ENCODE results near the gene OSBPL9. TPM values are rescaled to one million over a fixed set of nuclear protein-coding genes. Genes with fewer than 3 reads are reported as not detected.
"Not testable (repeated sequence)": the region's sequence is repeated elsewhere in the genome, so short reads cannot be mapped to it uniquely, and the experiment has no call there.

Gene OSBPL9
- total RNA-seq, 1 donor from 2014 or later = 63.7 TPM

GRCh38 chr1:51644533-51645197, 27.8 kb downstream of the OSBPL9 start:
- DNase-seq (no peak), ATAC-seq (ENCODE audit: low read depth) (no peak)
- H3K27me3 Mint-ChIP-seq = no peaks in the 10 kb centered on the region
- intact Hi-C loops (cut with micrococcal nuclease) = no loop called here
- H3K4me3 Mint-ChIP-seq = no peak overlapping the region
- no peak overlapping the region for H3K27ac Mint-ChIP-seq
- H3K9me3 Mint-ChIP-seq = peaks cover 6% of the 10 kb centered on the region
- H3K36me3 Mint-ChIP-seq (ENCODE audit: low read depth) = peaks cover 17% of the 10 kb centered on the region
- CTCF ChIA-PET = no interaction called here
- H3K4me1 Mint-ChIP-seq = peaks cover 13% of the 10 kb centered on the region
- POLR2A ChIA-PET = interaction anchor here (0.7 kb wide), 1 partner anchor 11 kb away, joined by 9 read pairs; no protein-coding TSS in a partner anchor
- TF ChIP-seq CTCF (IDR thresholded peaks at IDR 0.05) = no peak

DNA sequence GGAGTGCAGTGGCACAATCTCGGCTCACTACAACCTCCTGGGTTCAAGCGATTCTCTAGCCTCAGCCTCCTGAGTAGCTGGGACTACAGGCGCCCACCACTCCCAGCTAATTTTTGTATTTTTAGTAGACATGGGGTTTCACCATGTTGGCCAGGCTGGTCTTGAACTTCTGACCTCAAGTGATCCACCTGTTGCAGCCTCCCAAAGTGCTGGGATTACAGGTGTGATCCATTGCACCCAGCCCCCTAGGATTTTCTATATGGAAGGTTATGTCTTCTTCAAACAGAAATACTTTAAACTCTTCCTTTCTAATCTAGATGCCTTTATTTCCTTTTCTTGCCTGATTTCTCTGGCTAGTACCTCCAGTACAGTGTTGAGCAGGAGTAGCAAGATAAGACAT, 29.7 kb downstream of the OSBPL9 start:
- CTCF ChIA-PET, H3K27me3 Mint-ChIP-seq: not testable (repeated sequence)
- POLR2A ChIA-PET = interaction anchor here (0.6 kb wide), 1 partner anchor 118 kb away, joined by 4 read pairs; no protein-coding TSS in a partner anchor

GRCh38 chr1:51648180-51649109, 31.6 kb downstream of the OSBPL9 start:
- ChIA-PET CTCF (interaction anchor here (0.9 kb wide), 1 partner anchor 129 kb away, joined by 3 read pairs; no protein-coding TSS in a partner anchor), POLR2A (interaction anchor here (0.5 kb wide), 1 partner anchor 12 kb away, joined by 4 read pairs; no protein-coding TSS in a partner anchor)
- peaks cover 6% of the 10 kb centered on the region for H3K9me3 Mint-ChIP-seq
- intact Hi-C loops (cut with micrococcal nuclease) = no loop called here
- peaks cover 7% of the 10 kb centered on the region for H3K4me1 Mint-ChIP-seq
- no peaks in the 10 kb centered on the region for H3K27me3 Mint-ChIP-seq
- ATAC-seq (ENCODE audit: low read depth) = no peak
- H3K4me3 Mint-ChIP-seq = no peak overlapping the region
- TF ChIP-seq CTCF (IDR thresholded peaks at IDR 0.05) = no peak
- no peak for DNase-seq
- no peak overlapping the region for H3K27ac Mint-ChIP-seq
- peaks cover 25% of the 10 kb centered on the region for H3K36me3 Mint-ChIP-seq (ENCODE audit: low read depth)

More for the DNA sequence above, 29.7 kb downstream of the OSBPL9 start:
- intact Hi-C loops (cut with micrococcal nuclease); H3K9me3 Mint-ChIP-seq; H3K27ac Mint-ChIP-seq; DNase-seq; H3K4me3 Mint-ChIP-seq; ATAC-seq (ENCODE audit: low read depth): not testable (repeated sequence)
- Mint-ChIP-seq H3K36me3 (ENCODE audit: low read depth) (peaks cover 18% of the 10 kb centered on the region), H3K4me1 (peaks cover 13% of the 10 kb centered on the region)

- POLR2A ChIA-PET = no interaction called here
- no peak overlapping the region for H3K27ac Mint-ChIP-seq
Observed at GRCh38 chr1:51649593-51650091, 32.8 kb downstream of the OSBPL9 start.

DNA sequence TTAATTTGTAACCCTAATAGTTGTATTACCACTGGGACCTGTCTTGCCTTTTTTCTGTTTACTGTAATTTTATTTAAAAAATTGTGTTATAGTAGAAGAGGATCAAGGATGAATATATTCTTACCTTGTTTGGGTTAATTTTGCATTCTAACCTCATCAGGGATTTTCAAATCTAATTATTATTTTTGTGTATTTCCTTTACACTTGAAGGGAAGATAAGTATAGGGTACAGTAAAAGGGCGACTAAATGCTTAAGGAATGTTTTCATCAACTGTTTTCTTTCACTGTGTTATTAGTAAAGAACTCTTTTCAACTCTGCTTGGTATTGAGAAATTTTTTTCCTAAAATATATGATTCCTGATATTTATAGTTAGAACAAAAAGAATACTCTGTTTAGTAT, 33.3 kb downstream of the OSBPL9 start:
- ATAC-seq (ENCODE audit: low read depth) = no peak
- no peak overlapping the region for H3K27ac Mint-ChIP-seq
- ChIA-PET POLR2A (no interaction called here), CTCF (no interaction called here)
- DNase-seq = no peak
- TF ChIP-seq CTCF (IDR thresholded peaks at IDR 0.05) = no peak
- no peaks in the 10 kb centered on the region for H3K27me3 Mint-ChIP-seq
- H3K4me1 Mint-ChIP-seq = peaks cover 5% of the 10 kb centered on the region
- H3K9me3 Mint-ChIP-seq = peaks cover 6% of the 10 kb centered on the region
- H3K36me3 Mint-ChIP-seq (ENCODE audit: low read depth) = peaks cover 28% of the 10 kb centered on the region
- no peak overlapping the region for H3K4me3 Mint-ChIP-seq
- intact Hi-C loops (cut with micrococcal nuclease) = no loop called here

More at GRCh38 chr1:51649593-51650091, 32.8 kb downstream of the OSBPL9 start:
- CTCF ChIA-PET = no interaction called here
- Mint-ChIP-seq H3K9me3 (peaks cover 6% of the 10 kb centered on the region), H3K27me3 (no peaks in the 10 kb centered on the region), H3K4me1 (peaks cover 5% of the 10 kb centered on the region), H3K36me3 (ENCODE audit: low read depth) (peaks cover 26% of the 10 kb centered on the region), H3K4me3 (no peak overlapping the region)
- ATAC-seq (ENCODE audit: low read depth) (no peak), DNase-seq (no peak)
- no peak for TF ChIP-seq CTCF (IDR thresholded peaks at IDR 0.05)
- intact Hi-C loops (cut with micrococcal nuclease) = no loop called here
